Panc1 (cell line): Measurements from ENCODE around the gene UGT2A2. TPM values are rescaled to one million over a fixed set of nuclear protein-coding genes. Genes with fewer than 3 reads are reported as not detected.
"Not testable (repeated sequence)": the region's sequence is repeated elsewhere in the genome, so short reads cannot be mapped to it uniquely, and the experiment has no call there.

ENCODE experiments used
- ATAC-seq: fragments of 200-7000 bp; cut with Tn5 transposase; 2 replicates; pipeline ENCODE4 v1.9.1; 2020; ENCODE audit warnings: mild to moderate bottlenecking, moderate library complexity
- BruUV-seq: library from RNA; stranded (reverse); fragments of 400-500 nt; replicated peaks from 2 replicates; lab custom pipeline; 2021; lab: Mats Ljungman, UMichigan
- CTCF ChIA-PET: fragments of 300-600 bp; sonication (Branson Sonifier 250); formaldehyde crosslinking; loops from one replicate; lab custom pipeline; 2022; ENCODE audit warnings: antibody characterized with exemption; lab: Charles Lee
- POLR2A ChIA-PET: fragments of 300-600 bp; sonication (Branson Sonifier 250); formaldehyde crosslinking; loops from one replicate; lab custom pipeline; 2022; ENCODE audit warnings: antibody characterized with exemption; lab: Charles Lee
- DNase-seq: peaks from one replicate; pipeline ENCODE4 v3.0.0-alpha.2; 2010; ENCODE audit warnings: low read depth, low spot score
- H3K27ac ChIP-seq: 2 replicates; pipeline ENCODE4 v1.5.1; 2011; ENCODE audit warnings: mild to moderate bottlenecking, low read length, inconsistent platforms
- H3K27me3 ChIP-seq: fragments of 200-500 bp; sonication (Bioruptor generic); 2 replicates; pipeline ENCODE4 v1.6.0; 2014; ENCODE audit warnings: low read length, inconsistent platforms; ENCODE audit not compliant: control insufficient read depth, insufficient read depth
- H3K36me3 ChIP-seq: fragments of 200-500 bp; sonication (Bioruptor generic); 2 replicates; pipeline ENCODE4 v1.5.1; 2014; ENCODE audit warnings: inconsistent platforms, mild to moderate bottlenecking, low read length, moderate library complexity; ENCODE audit not compliant: control insufficient read depth, insufficient read depth
- H3K4me1 ChIP-seq: 2 replicates; pipeline ENCODE4 v1.5.1; 2011; ENCODE audit warnings: inconsistent platforms, mild to moderate bottlenecking, low read length, moderate library complexity; ENCODE audit not compliant: control insufficient read depth, insufficient read depth
- H3K4me3 ChIP-seq, 2 experiments: 2 replicates each; pipeline ENCODE4 v1.5.1; 2011 to 2012; ENCODE audit warnings: low read depth in 2 of 2, low read length in 2 of 2, mild to moderate bottlenecking in 2 of 2, inconsistent platforms in 1 of 2, moderate library complexity in 1 of 2
- H3K9me3 ChIP-seq: fragments of 200-500 bp; sonication (Bioruptor generic); 2 replicates; pipeline ENCODE4 v1.5.1; 2014; ENCODE audit warnings: low read depth, mild to moderate bottlenecking, inconsistent platforms, low read length, moderate library complexity; ENCODE audit not compliant: control insufficient read depth, insufficient read depth
- CTCF ChIP-seq: fragments of 450-650 bp; IDR thresholded peaks from 2 replicates; pipeline ENCODE4 v1.5.1; 2017; ENCODE audit warnings: mild to moderate bottlenecking
- POLR2AphosphoS5 ChIP-seq: IDR thresholded peaks from 2 replicates; pipeline ENCODE4 v1.6.1; 2012; ENCODE audit warnings: mild to moderate bottlenecking, low read depth, low read length, moderate library complexity
- REST ChIP-seq, 2 experiments: IDR thresholded peaks; 2 replicates each; pipeline ENCODE4 v1.6.1; 2011 to 2012; ENCODE audit warnings: low read depth in 2 of 2, control low read depth in 1 of 2, low read length in 1 of 2, mild to moderate bottlenecking in 1 of 2, moderate library complexity in 1 of 2; ENCODE audit not compliant: insufficient read depth in 1 of 2
- SIN3A ChIP-seq: IDR thresholded peaks from 2 replicates; pipeline ENCODE4 v1.6.1; 2012; ENCODE audit warnings: low read depth, mild to moderate bottlenecking, low read length, moderate library complexity, borderline replicate concordance; ENCODE audit not compliant: insufficient read depth
- TCF7L2 ChIP-seq: IDR thresholded peaks from 2 replicates; pipeline ENCODE4 v1.6.1; 2011; ENCODE audit warnings: mild to moderate bottlenecking, low read depth, low read length, inconsistent platforms
- in situ Hi-C: cut with HindIII; loops from 2 replicates; pipeline ENCODE4 v1.10.0; 2016; ENCODE audit warnings: low sequenced_read_pairs, low pct_unique_long_range_greater_than_20kb
- intact Hi-C: fragments of 100-400 bp; cut with micrococcal nuclease; formaldehyde crosslinking; loops from one replicate; pipeline ENCODE4 v1.10.0; 2022; ENCODE audit not compliant: unreplicated experiment
- total RNA-seq: library from RNA; stranded (reverse); gene quantifications from one replicate; pipeline ENCODE4 v1.2.1, GENCODE V29; 2021; ENCODE audit not compliant: unreplicated experiment

Gene UGT2A2
- total RNA-seq, 1 experiment from 2014 or later, result not detected

- Histone ChIP-seq H3K36me3 (no peaks in the 10 kb centered on the region), H3K9me3 (no peaks in the 10 kb centered on the region), H3K27me3 (no peaks in the 10 kb centered on the region), H3K27ac (no peak overlapping the region), H3K4me1 (no peaks in the 10 kb centered on the region), H3K4me3 (no peak overlapping the region)
- POLR2A ChIA-PET, result no interaction called here
- CTCF ChIA-PET, result no interaction called here
- ATAC-seq (no peak), DNase-seq (no peak)
- in situ Hi-C loops (no loop called here), intact Hi-C loops (no loop called here)
- TF ChIP-seq SIN3A, result no peak
- TF ChIP-seq REST (IDR thresholded peaks at IDR 0.05; ENCODE audit: insufficient read depth in 1 of 2, low read depth in 2 of 2, low read length in 1 of 2), result no peak
- TF ChIP-seq TCF7L2, result no peak
- no peak for TF ChIP-seq POLR2AphosphoS5
- no peak for TF ChIP-seq CTCF
- no TSS peak for BruUV-seq
Measured at GRCh38 chr4:69668680-69669079, 29.2 kb upstream of the UGT2A2 start.

- DNase-seq, BruUV-seq, H3K36me3 ChIP-seq, ATAC-seq, H3K27ac ChIP-seq, H3K9me3 ChIP-seq, CTCF ChIA-PET, H3K27me3 ChIP-seq, in situ Hi-C loops, H3K4me1 ChIP-seq, POLR2A ChIA-PET, H3K4me3 ChIP-seq, intact Hi-C loops: not testable (repeated sequence)
Measured at GRCh38 chr4:69664009-69664408, 24.6 kb upstream of the UGT2A2 start.

GRCh38 chr4:69661130-69661803, 21.8 kb upstream of the UGT2A2 start:
- in situ Hi-C loops, H3K27me3 ChIP-seq, intact Hi-C loops, H3K36me3 ChIP-seq, H3K4me1 ChIP-seq, CTCF ChIA-PET, H3K27ac ChIP-seq, DNase-seq, POLR2A ChIA-PET, H3K9me3 ChIP-seq, ATAC-seq, H3K4me3 ChIP-seq, BruUV-seq: not testable (repeated sequence)
